RWPE2 (cell line): ENCODE data around the gene CD38.
A peak's percentile ranks its signal among the peaks of the same experiment; 100 is the strongest.

ENCODE experiments used
- ATAC-seq: fragments of 200-7000 bp; cut with Tn5 transposase; 3 replicates; pipeline ENCODE4 v1.9.1; 2021; ENCODE audit warnings: low read depth
- DNase-seq: peaks from one replicate; pipeline ENCODE4 v3.0.0-alpha.2; 2020; ENCODE audit warnings: low spot score
- H3K27ac ChIP-seq: fragments of 450-650 bp; 2 replicates; pipeline ENCODE4 v1.5.1; 2017; ENCODE audit warnings: mild to moderate bottlenecking; ENCODE audit not compliant: poor library complexity, severe bottlenecking
- H3K27me3 ChIP-seq: fragments of 250-450 bp; sonication (Bioruptor Pico); 2 replicates; pipeline ENCODE4 v1.5.1; 2021; ENCODE audit warnings: mild to moderate bottlenecking, moderate library complexity; ENCODE audit not compliant: insufficient read depth, poor library complexity, severe bottlenecking
- H3K36me3 ChIP-seq: fragments of 250-450 bp; sonication (Bioruptor Pico); 2 replicates; pipeline ENCODE4 v1.5.1; 2020; ENCODE audit warnings: low read depth, mild to moderate bottlenecking, moderate library complexity
- H3K4me1 ChIP-seq: fragments of 250-450 bp; sonication (Bioruptor Pico); 2 replicates; pipeline ENCODE4 v1.5.1; 2021; ENCODE audit warnings: mild to moderate bottlenecking, moderate library complexity; ENCODE audit not compliant: insufficient read depth, poor library complexity, severe bottlenecking
- H3K4me3 ChIP-seq: fragments of 250-450 bp; sonication (Bioruptor Pico); 2 replicates; pipeline ENCODE4 v1.5.1; 2021; ENCODE audit warnings: mild to moderate bottlenecking, moderate library complexity; ENCODE audit not compliant: severe bottlenecking
- H3K9me3 ChIP-seq: fragments of 250-450 bp; sonication (Bioruptor Pico); 2 replicates; pipeline ENCODE4 v1.5.1; 2021; ENCODE audit warnings: mild to moderate bottlenecking, moderate library complexity; ENCODE audit not compliant: severe bottlenecking
- TF ChIP-seq, protein P1 (sequence below): fragments of 450-650 bp; IDR thresholded peaks from one replicate; pipeline ENCODE4 v1.5.1; 2017; ENCODE audit warnings: mild to moderate bottlenecking, moderate library complexity; ENCODE audit not compliant: poor library complexity, severe bottlenecking

The CD38 gene

DNA sequence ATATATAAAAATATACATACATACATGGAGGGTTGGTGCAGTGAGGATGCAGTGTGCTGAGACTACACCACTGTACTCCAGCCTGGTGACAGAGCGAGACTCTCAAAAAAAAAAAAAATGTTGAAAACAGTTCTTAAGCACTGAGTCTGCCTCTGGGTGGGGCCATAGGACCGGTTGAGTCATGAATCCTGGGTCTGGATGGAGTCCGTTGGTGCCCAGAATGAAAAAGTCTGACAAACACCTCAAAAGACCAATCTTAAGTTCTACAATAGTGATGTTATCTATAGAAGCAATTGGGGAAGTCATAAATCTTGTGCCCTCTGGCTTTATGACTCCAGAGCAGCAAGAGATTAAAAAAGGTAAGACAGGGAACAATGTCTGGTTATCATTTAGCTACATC, 90.0 kb downstream of the CD38 start:
- no peaks in the 10 kb centered on the region for H3K4me1 ChIP-seq
- ATAC-seq (peak; percentile 31; the same call in 1 of the 3 replicates), DNase-seq (no peak)
- TF ChIP-seq, protein P1, sequence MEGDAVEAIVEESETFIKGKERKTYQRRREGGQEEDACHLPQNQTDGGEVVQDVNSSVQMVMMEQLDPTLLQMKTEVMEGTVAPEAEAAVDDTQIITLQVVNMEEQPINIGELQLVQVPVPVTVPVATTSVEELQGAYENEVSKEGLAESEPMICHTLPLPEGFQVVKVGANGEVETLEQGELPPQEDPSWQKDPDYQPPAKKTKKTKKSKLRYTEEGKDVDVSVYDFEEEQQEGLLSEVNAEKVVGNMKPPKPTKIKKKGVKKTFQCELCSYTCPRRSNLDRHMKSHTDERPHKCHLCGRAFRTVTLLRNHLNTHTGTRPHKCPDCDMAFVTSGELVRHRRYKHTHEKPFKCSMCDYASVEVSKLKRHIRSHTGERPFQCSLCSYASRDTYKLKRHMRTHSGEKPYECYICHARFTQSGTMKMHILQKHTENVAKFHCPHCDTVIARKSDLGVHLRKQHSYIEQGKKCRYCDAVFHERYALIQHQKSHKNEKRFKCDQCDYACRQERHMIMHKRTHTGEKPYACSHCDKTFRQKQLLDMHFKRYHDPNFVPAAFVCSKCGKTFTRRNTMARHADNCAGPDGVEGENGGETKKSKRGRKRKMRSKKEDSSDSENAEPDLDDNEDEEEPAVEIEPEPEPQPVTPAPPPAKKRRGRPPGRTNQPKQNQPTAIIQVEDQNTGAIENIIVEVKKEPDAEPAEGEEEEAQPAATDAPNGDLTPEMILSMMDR: peak; percentile 13
- H3K36me3 ChIP-seq: no peaks in the 10 kb centered on the region
- no peak overlapping the region for H3K27ac ChIP-seq
- no peaks in the 10 kb centered on the region for H3K9me3 ChIP-seq
- no peak overlapping the region for H3K4me3 ChIP-seq
- no peaks in the 10 kb centered on the region for H3K27me3 ChIP-seq

DNA sequence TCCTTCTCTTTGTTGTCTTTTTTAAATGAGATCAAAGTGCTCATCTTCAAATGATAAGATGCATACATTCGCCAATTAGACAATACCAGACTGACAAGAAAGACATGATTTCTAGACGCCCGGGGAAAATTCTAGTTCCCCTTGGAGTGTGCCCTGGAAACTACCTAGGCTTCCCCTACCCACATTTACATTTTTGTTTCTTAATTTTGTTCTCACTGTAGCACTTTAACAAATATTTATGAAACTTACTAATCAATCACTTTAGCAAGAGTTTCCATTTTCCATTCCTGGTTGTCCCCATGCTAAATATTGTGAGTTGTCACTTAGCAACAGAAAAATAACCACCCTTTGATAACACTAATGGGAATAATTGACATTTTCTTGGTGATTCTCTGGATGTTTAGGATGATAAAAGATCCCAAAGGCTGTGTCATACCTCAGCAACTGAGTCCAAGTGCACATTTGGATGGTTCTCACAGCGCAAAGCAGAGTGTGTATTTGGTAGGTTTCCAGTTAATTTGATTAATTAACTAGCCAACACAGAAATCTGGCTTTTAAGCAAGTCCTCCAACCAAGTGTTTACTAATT, 90.8 kb downstream of the CD38 start:
- H3K9me3 ChIP-seq: no peaks in the 10 kb centered on the region
- H3K36me3 ChIP-seq: no peaks in the 10 kb centered on the region
- no peaks in the 10 kb centered on the region for H3K4me1 ChIP-seq
- H3K4me3 ChIP-seq: no peak overlapping the region
- DNase-seq: no peak
- no peak overlapping the region for H3K27ac ChIP-seq
- H3K27me3 ChIP-seq: no peaks in the 10 kb centered on the region
- TF ChIP-seq, protein P1: no peak
- ATAC-seq: no peak

DNA sequence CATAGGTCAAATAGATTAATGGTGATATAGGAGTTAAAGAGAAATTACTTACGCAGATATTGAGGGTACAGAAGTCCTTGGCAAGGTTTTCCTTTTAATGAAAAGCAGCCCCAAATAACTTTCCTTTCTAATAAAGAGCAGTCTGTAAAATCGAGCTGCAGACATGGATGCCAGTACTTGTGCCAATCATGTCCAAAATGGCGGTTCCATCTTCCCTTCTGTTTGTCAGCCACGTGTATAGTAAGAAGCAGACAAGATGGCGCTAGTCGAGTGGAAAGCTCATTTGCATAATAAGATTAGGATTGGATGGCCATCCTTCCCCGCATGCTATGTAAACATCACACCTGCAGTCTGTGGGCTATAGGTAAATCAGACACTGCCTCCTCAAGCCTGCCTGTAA, 92.0 kb downstream of the CD38 start:
- Histone ChIP-seq H3K27me3 (no peaks in the 10 kb centered on the region), H3K27ac (no peak overlapping the region), H3K4me3 (no peak overlapping the region), H3K4me1 (no peaks in the 10 kb centered on the region), H3K36me3 (no peaks in the 10 kb centered on the region), H3K9me3 (no peaks in the 10 kb centered on the region)
- ATAC-seq (no peak), DNase-seq (no peak)
- TF ChIP-seq, protein P1: no peak

DNA sequence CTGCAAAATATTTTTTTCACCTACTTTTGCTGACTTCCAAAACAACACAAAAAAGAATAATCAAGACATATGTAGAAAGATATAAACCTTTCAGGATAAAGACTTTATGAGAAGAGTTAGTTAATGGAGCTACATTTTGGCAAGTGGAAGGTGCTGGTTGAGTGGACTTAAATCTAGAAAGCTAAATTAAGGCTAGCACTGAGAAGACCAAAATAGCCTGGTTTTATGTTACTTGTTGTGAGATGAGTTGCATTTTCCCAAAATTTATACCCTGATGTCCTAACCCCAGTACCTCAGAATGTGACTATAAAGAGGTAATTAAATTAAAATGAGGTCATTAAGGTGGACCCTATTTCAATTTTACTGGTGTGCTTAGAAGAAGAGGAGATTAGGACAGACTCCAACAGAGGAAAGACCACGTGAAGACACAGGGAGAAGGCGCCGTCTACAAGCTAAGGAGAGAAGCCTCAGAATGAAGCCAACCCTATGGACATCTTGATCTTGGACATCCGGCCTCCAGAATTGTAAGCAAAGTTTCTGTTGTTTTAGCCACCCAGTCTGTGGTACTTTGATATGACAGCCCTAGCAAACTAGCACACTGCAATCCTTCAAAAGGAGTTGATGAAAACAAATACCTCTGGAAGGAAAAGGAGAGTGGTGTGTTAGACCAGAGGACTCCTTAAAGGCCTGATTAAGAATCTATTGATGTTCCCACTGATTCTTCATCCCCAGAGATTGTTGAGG, 93.0 kb downstream of the CD38 start:
- Histone ChIP-seq H3K27ac (no peak overlapping the region), H3K4me3 (no peak overlapping the region), H3K4me1 (no peaks in the 10 kb centered on the region), H3K9me3 (no peaks in the 10 kb centered on the region), H3K36me3 (no peaks in the 10 kb centered on the region), H3K27me3 (no peaks in the 10 kb centered on the region)
- no peak for ATAC-seq
- TF ChIP-seq, protein P1: no peak
- no peak for DNase-seq

DNA sequence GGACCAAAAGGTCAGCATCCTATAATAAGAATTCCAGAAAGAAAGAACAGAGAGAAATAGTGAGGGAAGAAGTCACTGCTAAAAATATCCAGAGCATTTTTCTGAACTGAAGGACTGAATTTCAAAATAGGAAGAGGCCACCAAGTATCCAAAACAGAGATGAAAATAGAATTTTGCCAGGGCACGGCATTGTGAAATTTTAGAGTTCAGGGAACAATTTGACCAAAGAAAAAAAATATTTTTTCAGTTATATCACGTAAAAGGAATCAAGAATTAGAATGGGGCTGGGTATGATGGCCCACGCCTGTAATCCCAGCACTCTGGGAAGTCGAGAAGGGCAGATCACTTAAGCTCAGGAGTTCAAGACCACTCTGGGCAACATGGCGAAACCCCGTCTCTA, 95.0 kb downstream of the CD38 start:
- Histone ChIP-seq H3K36me3 (no peaks in the 10 kb centered on the region), H3K27me3 (no peaks in the 10 kb centered on the region), H3K4me3 (no peak overlapping the region), H3K4me1 (no peaks in the 10 kb centered on the region), H3K9me3 (no peaks in the 10 kb centered on the region), H3K27ac (no peak overlapping the region)
- TF ChIP-seq, protein P1: no peak
- no peak for DNase-seq
- no peak for ATAC-seq
